GM12878 (cell line): ENCODE data around the gene OSBPL2.

Experiments
- BMI1 ChIP-seq: fragments of 450-650 bp; IDR thresholded peaks from 2 replicates; pipeline ENCODE4 v1.6.1; 2016; ENCODE audit warnings: mild to moderate bottlenecking, moderate library complexity, borderline replicate concordance
- CHD2 ChIP-seq: IDR thresholded peaks from 2 replicates; pipeline ENCODE4 v1.6.1; 2011; ENCODE audit warnings: low read depth, low read length, improper control_type of control experiment, borderline replicate concordance
- EZH2 ChIP-seq: IDR thresholded peaks from 2 replicates; pipeline ENCODE4 v1.6.1; 2012; ENCODE audit warnings: low read depth, mild to moderate bottlenecking, control low read depth, inconsistent platforms, low read length, borderline replicate concordance; ENCODE audit not compliant: control insufficient read depth
- SIN3A ChIP-seq: IDR thresholded peaks from 2 replicates; pipeline ENCODE4 v1.6.1; 2012; ENCODE audit warnings: low read depth, low read length, improper control_type of control experiment
- SIX5 ChIP-seq: IDR thresholded peaks from 2 replicates; pipeline ENCODE4 v1.6.1; 2011; ENCODE audit warnings: mild to moderate bottlenecking, low read depth, low read length, moderate library complexity; ENCODE audit not compliant: severe bottlenecking
- SMC3 ChIP-seq: IDR thresholded peaks from 2 replicates; pipeline ENCODE4 v1.6.1; 2011; ENCODE audit warnings: low read length, improper control_type of control experiment, borderline replicate concordance
- SREBF1 ChIP-seq: IDR thresholded peaks from 2 replicates; pipeline ENCODE4 v1.6.1; 2012; ENCODE audit warnings: mild to moderate bottlenecking, low read length
- STAT1 ChIP-seq: fragments of 450-650 bp; conservative IDR thresholded peaks from 2 replicates; pipeline ENCODE4 v1.6.1; 2014; ENCODE audit warnings: antibody characterized with exemption, mild to moderate bottlenecking
- TAF1 ChIP-seq: IDR thresholded peaks from 2 replicates; pipeline ENCODE4 v1.6.1; 2011; ENCODE audit warnings: mild to moderate bottlenecking, low read depth, low read length, borderline replicate concordance
- ZNF274 ChIP-seq: IDR thresholded peaks from one replicate; pipeline ENCODE4 v1.8.0; 2011; ENCODE audit not compliant: insufficient read length, insufficient read depth
- TF ChIP-seq, protein P1 (sequence below), 3 experiments: IDR thresholded peaks in 2 of 3; conservative IDR thresholded peaks in 1 of 3; 2 replicates each; pipeline ENCODE4 v1.5.1; 2011; ENCODE audit warnings: low read depth in 3 of 3, low read length in 3 of 3, mild to moderate bottlenecking in 3 of 3, control low read depth in 2 of 3, moderate library complexity in 2 of 3, inconsistent platforms in 1 of 3, mixed read lengths in 1 of 3; ENCODE audit not compliant: control insufficient read depth in 2 of 3, insufficient read depth in 1 of 3; ENCODE audit errors: extremely low read depth in 1 of 3
- TF ChIP-seq, protein P2 (sequence below): fragments of 450-650 bp; IDR thresholded peaks from 2 replicates; pipeline ENCODE4 v1.6.1; 2018; ENCODE audit warnings: borderline replicate concordance, mild to moderate bottlenecking; ENCODE audit not compliant: partially characterized antibody

DNA sequence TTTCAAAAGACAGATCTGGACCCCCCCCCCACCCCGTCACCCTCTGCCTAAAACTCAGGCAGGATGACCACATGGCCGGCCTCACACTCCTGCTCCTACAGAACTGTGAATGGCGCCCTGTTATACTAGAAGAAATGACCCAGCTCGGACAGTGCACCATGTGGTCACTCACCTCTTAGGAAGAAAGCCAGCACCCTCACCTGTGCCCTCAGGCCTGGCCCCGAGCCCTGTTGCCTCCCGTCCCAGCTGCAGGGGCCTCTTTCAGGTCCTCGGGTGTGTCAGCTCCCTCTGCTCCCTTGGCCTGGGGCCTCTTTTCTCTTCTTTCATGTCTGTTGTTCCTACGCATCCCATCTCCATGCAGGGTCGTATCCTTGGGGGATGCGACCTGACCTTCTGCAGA lies 23.7 kb downstream of the OSBPL2 start:
- TF ChIP-seq EZH2 = no peak
- TF ChIP-seq, protein P1, sequence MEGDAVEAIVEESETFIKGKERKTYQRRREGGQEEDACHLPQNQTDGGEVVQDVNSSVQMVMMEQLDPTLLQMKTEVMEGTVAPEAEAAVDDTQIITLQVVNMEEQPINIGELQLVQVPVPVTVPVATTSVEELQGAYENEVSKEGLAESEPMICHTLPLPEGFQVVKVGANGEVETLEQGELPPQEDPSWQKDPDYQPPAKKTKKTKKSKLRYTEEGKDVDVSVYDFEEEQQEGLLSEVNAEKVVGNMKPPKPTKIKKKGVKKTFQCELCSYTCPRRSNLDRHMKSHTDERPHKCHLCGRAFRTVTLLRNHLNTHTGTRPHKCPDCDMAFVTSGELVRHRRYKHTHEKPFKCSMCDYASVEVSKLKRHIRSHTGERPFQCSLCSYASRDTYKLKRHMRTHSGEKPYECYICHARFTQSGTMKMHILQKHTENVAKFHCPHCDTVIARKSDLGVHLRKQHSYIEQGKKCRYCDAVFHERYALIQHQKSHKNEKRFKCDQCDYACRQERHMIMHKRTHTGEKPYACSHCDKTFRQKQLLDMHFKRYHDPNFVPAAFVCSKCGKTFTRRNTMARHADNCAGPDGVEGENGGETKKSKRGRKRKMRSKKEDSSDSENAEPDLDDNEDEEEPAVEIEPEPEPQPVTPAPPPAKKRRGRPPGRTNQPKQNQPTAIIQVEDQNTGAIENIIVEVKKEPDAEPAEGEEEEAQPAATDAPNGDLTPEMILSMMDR (IDR thresholded peaks at IDR 0.05 in 2 of 3, conservative IDR thresholded peaks at IDR 0.05 in 1 of 3; ENCODE audit: control insufficient read depth in 2 of 3, extremely low read depth in 1 of 3, insufficient read depth in 1 of 3, low read depth in 3 of 3, low read length in 3 of 3) = no peak
- no peak for TF ChIP-seq ZNF274
- TF ChIP-seq SMC3 = no peak
- TF ChIP-seq SREBF1 = no peak
- no peak for TF ChIP-seq TAF1
- no peak for TF ChIP-seq SIN3A
- TF ChIP-seq, protein P2, sequence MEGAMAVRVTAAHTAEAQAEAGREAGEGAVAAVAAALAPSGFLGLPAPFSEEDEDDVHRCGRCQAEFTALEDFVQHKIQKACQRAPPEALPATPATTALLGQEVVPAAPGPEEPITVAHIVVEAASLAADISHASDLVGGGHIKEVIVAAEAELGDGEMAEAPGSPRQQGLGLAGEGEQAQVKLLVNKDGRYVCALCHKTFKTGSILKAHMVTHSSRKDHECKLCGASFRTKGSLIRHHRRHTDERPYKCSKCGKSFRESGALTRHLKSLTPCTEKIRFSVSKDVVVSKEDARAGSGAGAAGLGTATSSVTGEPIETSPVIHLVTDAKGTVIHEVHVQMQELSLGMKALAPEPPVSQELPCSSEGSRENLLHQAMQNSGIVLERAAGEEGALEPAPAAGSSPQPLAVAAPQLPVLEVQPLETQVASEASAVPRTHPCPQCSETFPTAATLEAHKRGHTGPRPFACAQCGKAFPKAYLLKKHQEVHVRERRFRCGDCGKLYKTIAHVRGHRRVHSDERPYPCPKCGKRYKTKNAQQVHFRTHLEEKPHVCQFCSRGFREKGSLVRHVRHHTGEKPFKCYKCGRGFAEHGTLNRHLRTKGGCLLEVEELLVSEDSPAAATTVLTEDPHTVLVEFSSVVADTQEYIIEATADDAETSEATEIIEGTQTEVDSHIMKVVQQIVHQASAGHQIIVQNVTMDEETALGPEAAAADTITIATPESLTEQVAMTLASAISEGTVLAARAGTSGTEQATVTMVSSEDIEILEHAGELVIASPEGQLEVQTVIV = no peak
- TF ChIP-seq BMI1 = no peak
- no peak for TF ChIP-seq CHD2
- TF ChIP-seq SIX5 = no peak
- TF ChIP-seq STAT1 = no peak
